Ectodermal cell (in vitro differentiated cells): ENCODE data around the gene PRKCB.

Experiments
- H3K27ac ChIP-seq: 2 replicates; pipeline ENCODE4 v1.7.0; 2013; ENCODE audit warnings: mild to moderate bottlenecking, low read depth, low read length; ENCODE audit not compliant: insufficient read depth, poor library complexity, severe bottlenecking
- H3K27me3 ChIP-seq: 2 replicates; pipeline ENCODE4 v1.7.0; 2013; ENCODE audit warnings: mild to moderate bottlenecking, low read length; ENCODE audit not compliant: insufficient read depth, control insufficient read depth, poor library complexity, severe bottlenecking
- H3K36me3 ChIP-seq: one replicate; pipeline ENCODE4 v1.7.0; 2013; ENCODE audit warnings: low read length; ENCODE audit not compliant: control insufficient read depth, insufficient read depth
- H3K4me1 ChIP-seq: one replicate; pipeline ENCODE4 v1.7.0; 2013; ENCODE audit warnings: low read length; ENCODE audit not compliant: control insufficient read depth, insufficient read depth
- H3K4me3 ChIP-seq: 2 replicates; pipeline ENCODE4 v1.7.0; 2013; ENCODE audit warnings: low read depth, low read length, control low read depth; ENCODE audit not compliant: insufficient read depth
- H3K9me3 ChIP-seq: 2 replicates; pipeline ENCODE4 v1.7.0; 2013; ENCODE audit warnings: mild to moderate bottlenecking, low read length, moderate library complexity; ENCODE audit not compliant: control insufficient read depth
- WGBS, 2 experiments: methylation state at CpG; one replicate each; pipeline ENCODE4 v1.1.7; 2013; ENCODE audit warnings: missing lambda C conversion rate in 2 of 2; 5-methylcytosine and 5-hydroxymethylcytosine counted together

The PRKCB gene

DNA sequence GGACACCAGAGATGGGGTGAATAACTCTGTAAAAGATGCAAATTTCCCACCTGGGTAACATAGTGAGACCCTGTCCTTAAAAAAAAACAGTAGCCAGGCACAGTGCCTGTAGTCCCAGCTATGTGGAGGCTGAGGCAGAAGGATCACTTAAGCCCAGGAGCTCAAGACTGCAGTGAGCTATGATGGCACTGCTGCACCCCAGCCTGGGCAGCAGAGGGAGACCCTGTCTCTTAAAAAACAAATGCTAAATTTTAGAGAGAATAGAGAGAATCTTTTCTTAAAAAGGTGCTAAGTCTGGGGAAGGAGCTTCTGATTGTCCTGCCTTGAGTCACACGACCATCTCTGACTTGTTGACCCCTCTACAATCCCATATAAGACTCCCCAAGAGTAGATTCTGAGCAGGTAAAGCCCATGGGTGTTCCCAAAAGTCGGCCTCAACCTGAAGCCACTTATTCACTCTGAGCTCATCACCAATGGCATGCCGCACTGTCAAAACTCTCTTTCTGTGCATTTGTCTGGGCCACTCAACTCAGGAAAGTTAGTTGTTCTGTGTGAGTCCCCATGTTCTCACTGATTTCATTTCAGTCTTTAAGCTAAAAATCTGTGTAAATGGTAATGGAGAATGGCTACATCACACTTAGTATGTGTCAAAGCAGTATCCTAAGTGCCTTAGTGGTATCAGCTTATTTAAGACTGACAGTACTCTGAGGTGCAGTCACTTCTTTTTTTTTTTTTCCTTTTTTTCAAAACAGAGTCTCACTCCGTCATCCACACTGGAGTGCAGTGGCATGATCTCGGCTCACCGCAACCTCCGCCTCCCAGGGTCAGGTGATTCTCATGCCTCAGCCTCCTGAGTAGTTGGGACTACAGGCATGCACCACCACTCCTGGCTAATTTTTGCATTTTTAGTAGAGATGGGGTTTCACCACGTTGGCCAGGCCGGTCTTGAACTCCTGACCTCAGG, 41.6 kb downstream of the PRKCB start:
- H3K4me3 ChIP-seq: no peak overlapping the region
- H3K36me3 ChIP-seq: no peaks in the 10 kb centered on the region
- H3K4me1 ChIP-seq: no peaks in the 10 kb centered on the region
- no peaks in the 10 kb centered on the region for H3K27me3 ChIP-seq
- no peak overlapping the region for H3K27ac ChIP-seq
- no peaks in the 10 kb centered on the region for H3K9me3 ChIP-seq
- 92% methylated on average over 9 of the region's 9 CpGs for WGBS, 2 experiments

- 92 to 95% methylated on average over 9 of the region's 9 CpGs for WGBS, 2 experiments
- no peaks in the 10 kb centered on the region for H3K4me1 ChIP-seq
- H3K27ac ChIP-seq: no peak overlapping the region
- H3K9me3 ChIP-seq: no peaks in the 10 kb centered on the region
- H3K27me3 ChIP-seq: no peaks in the 10 kb centered on the region
- no peak overlapping the region for H3K4me3 ChIP-seq
- H3K36me3 ChIP-seq: no peaks in the 10 kb centered on the region
Observed at GRCh38 chr16:23879735-23880373, 44.1 kb downstream of the PRKCB start.

GRCh38 chr16:23889189-23889588, 53.4 kb downstream of the PRKCB start:
- 92 to 95% methylated on average over 2 of the region's 2 CpGs for WGBS, 2 experiments
- no peak overlapping the region for H3K4me3 ChIP-seq
- no peak overlapping the region for H3K27ac ChIP-seq
- no peaks in the 10 kb centered on the region for H3K27me3 ChIP-seq
- no peaks in the 10 kb centered on the region for H3K36me3 ChIP-seq
- H3K9me3 ChIP-seq: no peaks in the 10 kb centered on the region
- H3K4me1 ChIP-seq: no peaks in the 10 kb centered on the region

- Histone ChIP-seq H3K4me1 (no peaks in the 10 kb centered on the region), H3K27me3 (no peaks in the 10 kb centered on the region), H3K36me3 (no peaks in the 10 kb centered on the region), H3K9me3 (no peaks in the 10 kb centered on the region), H3K4me3 (no peak overlapping the region), H3K27ac (no peak overlapping the region)
- WGBS, 2 experiments: 97 to 100% methylated on average over 1 of the region's 1 CpG
Observed at GRCh38 chr16:23893986-23894385, 58.2 kb downstream of the PRKCB start.

DNA sequence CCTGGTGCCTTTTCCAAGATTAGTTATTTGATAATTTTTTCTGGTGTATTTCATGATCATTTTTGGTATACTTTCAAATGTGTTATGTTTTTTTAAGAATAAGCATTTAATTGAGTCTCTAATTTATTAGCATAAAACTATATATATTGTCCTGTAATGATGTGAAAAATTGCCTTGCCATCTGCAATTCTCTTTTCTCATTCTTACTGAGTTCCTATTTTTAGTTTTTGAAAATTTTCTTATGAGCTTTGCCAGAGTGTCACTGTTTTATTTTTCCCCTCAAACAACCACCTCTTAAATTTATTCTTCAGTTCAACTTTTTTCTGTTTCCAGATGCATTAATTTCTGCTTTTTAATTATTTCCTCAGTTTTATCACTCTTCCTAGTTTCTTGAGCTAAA, 59.3 kb downstream of the PRKCB start:
- Histone ChIP-seq H3K4me3 (no peak overlapping the region), H3K9me3 (no peaks in the 10 kb centered on the region), H3K36me3 (no peaks in the 10 kb centered on the region), H3K27ac (no peak overlapping the region), H3K27me3 (no peaks in the 10 kb centered on the region), H3K4me1 (no peaks in the 10 kb centered on the region)

DNA sequence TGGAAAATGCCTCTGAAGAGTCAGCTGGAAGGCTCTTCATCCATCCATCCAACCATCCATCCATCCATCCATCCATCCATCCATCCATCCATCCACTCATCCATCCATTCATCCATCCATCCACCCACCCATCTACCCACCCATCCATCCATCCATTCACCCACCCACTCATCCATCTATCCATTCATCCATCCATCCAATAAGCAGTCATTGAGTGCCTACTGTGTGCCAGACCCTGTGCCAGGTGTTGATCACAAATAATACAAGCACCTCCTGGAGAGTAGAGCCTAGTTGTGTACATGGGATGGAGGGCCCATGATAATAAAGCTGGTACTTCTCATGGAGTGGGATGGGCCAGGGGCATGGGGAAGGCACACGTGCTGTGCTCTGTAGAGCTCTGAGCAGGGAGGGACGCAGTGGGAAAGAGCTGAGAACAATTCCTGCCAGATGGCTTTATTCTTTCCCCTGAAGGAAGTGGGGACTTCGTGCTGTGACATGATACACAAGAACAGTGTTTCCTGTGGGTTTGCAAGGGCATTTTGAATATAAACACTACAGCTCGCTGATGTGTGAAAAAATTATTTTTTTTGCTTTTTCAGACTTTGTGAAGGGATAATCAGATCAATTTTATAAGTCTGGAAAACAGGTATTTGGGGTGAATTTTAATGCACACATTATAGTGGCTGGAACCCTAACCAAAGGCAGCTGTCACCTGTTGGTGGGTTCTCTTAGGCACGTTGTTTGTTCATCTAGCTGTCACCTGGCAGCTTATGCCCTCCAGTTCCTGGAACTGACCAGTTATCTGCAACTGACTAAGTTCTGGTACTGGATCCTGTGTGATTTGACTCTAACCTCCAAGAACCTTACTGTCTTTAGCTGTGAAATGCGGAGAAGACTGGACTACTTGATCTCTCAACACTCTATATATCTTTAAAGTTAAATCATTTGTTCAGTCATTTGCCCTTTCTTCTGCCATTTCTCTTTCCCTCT, 61.3 kb downstream of the PRKCB start:
- Histone ChIP-seq H3K4me1 (peaks cover 15% of the 10 kb centered on the region), H3K9me3 (no peaks in the 10 kb centered on the region), H3K36me3 (no peaks in the 10 kb centered on the region), H3K27ac (no peak overlapping the region), H3K4me3 (no peak overlapping the region), H3K27me3 (no peaks in the 10 kb centered on the region)
- 90 to 92% methylated on average over 6 of the region's 6 CpGs for WGBS, 2 experiments

DNA sequence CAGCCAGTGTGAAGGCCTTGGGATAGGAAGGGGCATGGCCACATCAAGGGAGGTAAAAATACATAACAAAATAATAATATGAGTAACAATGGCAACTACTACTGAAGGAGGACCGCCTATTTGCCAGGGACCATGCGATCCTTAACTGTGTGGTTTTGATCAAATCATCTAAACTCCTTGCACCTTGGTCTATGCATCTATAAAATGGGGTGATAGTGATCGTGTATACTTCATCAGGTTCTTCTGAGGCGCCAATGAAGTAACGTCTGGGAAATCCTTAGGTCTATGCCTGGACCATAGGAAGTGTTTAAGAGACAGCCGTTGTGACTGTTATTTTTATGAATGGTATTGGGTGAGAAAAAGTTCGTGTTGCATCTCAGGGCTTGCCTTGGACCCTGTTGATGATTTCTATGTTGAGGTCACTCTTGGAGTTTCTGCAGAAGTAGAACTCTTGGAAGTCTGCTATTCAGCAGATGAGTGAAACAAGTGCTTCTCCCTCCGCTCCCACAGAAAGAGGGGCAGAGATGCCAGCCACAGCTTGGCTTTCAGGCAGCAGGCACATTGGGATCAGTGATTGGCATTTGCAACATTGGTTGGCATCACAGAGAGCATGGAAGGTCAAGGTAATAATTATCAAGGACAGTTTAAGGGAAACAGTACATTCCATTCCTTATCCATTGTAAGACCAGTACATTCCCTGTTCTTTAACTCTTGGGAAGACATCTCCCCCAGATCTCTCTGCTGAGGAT, 63.1 kb downstream of the PRKCB start:
- 94 to 95% methylated on average over 8 of the region's 8 CpGs for WGBS, 2 experiments
- peaks cover 15% of the 10 kb centered on the region for H3K4me1 ChIP-seq
- H3K9me3 ChIP-seq: no peaks in the 10 kb centered on the region
- no peaks in the 10 kb centered on the region for H3K27me3 ChIP-seq
- no peak overlapping the region for H3K4me3 ChIP-seq
- H3K27ac ChIP-seq: no peak overlapping the region
- no peaks in the 10 kb centered on the region for H3K36me3 ChIP-seq

DNA sequence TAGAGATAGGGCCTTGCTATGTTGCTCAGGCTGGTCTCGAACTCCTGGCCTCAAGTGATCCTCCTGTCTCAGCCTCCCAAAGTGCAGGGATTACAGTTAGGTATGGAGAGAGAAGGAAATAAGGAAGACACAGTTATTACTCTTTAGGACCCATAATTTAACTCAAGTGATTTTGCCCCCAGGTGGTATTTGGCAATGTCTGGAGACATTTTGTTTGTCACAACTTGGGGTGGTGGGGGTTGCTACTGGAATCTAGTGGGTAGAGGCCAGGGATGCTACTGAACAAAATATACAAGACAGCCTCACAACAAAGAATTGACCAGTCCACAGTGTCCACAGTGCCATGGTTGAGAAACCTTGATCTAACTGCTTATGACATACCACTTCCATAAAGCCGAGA, 64.1 kb downstream of the PRKCB start:
- Histone ChIP-seq H3K27me3 (no peaks in the 10 kb centered on the region), H3K4me3 (no peak overlapping the region), H3K36me3 (no peaks in the 10 kb centered on the region), H3K4me1 (peaks cover 15% of the 10 kb centered on the region), H3K9me3 (no peaks in the 10 kb centered on the region), H3K27ac (no peak overlapping the region)
- 88% methylated on average over 2 of the region's 2 CpGs; no CpG with 5 or more reads in 1 of the 2 experiments for WGBS, 2 experiments

DNA sequence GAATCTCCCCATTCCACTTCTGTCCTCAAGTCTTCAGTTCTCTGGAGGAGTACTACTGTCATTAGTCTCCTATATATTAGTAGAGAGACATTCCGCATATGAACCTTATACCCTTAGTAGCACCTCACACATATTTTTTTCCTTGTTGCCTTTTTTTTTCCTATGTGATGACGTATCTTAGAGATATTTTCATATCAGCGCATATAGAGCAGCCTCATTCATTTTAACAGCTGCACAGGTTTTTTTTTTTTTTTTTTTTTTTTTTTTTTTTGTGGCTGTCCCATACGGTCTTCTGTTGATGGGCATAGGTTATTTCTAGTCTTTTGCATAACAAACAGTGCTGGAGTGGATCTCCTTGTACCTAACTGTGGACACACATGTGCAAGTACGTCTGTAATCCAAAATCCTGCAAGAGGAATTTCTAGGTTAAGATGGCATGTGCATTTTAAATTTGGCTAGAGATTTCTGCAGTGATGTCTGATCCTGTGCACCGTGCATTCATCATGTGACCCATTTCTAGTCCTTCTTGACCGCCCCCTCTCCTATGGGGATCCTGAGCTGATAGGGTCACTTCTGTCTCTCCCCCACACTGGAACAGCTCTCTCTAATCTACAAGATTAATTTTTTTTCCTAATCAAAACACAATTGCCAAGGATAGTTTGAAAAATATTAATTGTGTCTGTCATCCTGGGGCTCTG, 64.8 kb downstream of the PRKCB start:
- peak overlapping the region; percentile 65 for H3K27ac ChIP-seq
- no peaks in the 10 kb centered on the region for H3K27me3 ChIP-seq
- no peaks in the 10 kb centered on the region for H3K36me3 ChIP-seq
- 93% methylated on average over 5 to 7 of the region's 7 CpGs for WGBS, 2 experiments
- peaks cover 21% of the 10 kb centered on the region for H3K4me1 ChIP-seq
- no peaks in the 10 kb centered on the region for H3K9me3 ChIP-seq
- no peak overlapping the region for H3K4me3 ChIP-seq
